A673 (cell line): ENCODE measurements around the gene C4B.

Experiments
- EZH2 ChIP-seq: fragments of 200-600 bp; sonication (generic); IDR thresholded peaks from 2 replicates; pipeline ENCODE4 v1.6.1; 2017; ENCODE audit warnings: borderline replicate concordance, low read depth, mild to moderate bottlenecking, mixed read lengths, antibody characterized with exemption, low read length; ENCODE audit not compliant: poor library complexity, severe bottlenecking
- TF ChIP-seq, protein P1 (sequence below): fragments of 300-800, 200-600 bp; sonication (generic); conservative IDR thresholded peaks from 2 replicates; pipeline ENCODE4 v1.5.1; 2017; ENCODE audit warnings: low read depth, mild to moderate bottlenecking, antibody characterized with exemption, low read length, moderate library complexity, mixed read lengths

DNA sequence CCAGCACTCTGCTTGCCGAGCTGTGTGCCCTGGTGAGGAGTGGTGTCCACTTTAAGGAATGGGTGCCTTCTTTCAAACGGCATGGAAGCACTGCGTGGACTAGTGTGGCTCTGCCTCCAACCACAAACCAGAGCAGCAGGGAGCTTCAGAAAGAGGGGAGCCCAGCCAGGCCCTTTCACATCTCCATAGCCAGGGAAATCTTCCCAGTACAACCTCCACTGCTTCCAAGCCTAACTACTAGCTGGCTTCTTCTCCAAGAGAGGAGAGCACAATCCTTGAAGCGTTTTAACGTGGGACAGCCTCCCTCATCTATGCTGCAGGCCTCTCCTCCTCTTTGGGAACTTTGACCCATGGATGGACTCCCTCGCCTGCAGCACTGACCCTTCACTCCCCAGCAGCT lies 67.9 kb downstream of the C4B start:
- no peak for TF ChIP-seq EZH2
- TF ChIP-seq, protein P1, sequence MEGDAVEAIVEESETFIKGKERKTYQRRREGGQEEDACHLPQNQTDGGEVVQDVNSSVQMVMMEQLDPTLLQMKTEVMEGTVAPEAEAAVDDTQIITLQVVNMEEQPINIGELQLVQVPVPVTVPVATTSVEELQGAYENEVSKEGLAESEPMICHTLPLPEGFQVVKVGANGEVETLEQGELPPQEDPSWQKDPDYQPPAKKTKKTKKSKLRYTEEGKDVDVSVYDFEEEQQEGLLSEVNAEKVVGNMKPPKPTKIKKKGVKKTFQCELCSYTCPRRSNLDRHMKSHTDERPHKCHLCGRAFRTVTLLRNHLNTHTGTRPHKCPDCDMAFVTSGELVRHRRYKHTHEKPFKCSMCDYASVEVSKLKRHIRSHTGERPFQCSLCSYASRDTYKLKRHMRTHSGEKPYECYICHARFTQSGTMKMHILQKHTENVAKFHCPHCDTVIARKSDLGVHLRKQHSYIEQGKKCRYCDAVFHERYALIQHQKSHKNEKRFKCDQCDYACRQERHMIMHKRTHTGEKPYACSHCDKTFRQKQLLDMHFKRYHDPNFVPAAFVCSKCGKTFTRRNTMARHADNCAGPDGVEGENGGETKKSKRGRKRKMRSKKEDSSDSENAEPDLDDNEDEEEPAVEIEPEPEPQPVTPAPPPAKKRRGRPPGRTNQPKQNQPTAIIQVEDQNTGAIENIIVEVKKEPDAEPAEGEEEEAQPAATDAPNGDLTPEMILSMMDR: no peak
